ENCODE data around the gene VTN.
A peak's percentile ranks its signal among the peaks of the same experiment; 100 is the strongest.

The VTN gene

GRCh38 chr17:28407974-28408306, 37.8 kb upstream of the VTN start:
- TF ChIP-seq CTCF (IDR thresholded peaks at IDR 0.05; ENCODE audit: poor library complexity, severe bottlenecking), result no peak
- peak overlapping the region; percentile 82 for H3K27ac ChIP-seq (ENCODE audit: poor library complexity, severe bottlenecking)

GRCh38 chr17:28407130-28407973, 37.2 kb upstream of the VTN start:
- Histone ChIP-seq H3K27ac (ENCODE audit: poor library complexity, severe bottlenecking) (peak overlapping the region; percentile 82), H3K4me1 (ENCODE audit: insufficient read depth, poor library complexity, severe bottlenecking) (peaks cover 29% of the 10 kb centered on the region), H3K27me3 (ENCODE audit: insufficient read depth, poor library complexity, severe bottlenecking) (no peaks in the 10 kb centered on the region), H3K4me3 (ENCODE audit: severe bottlenecking) (no peak overlapping the region), H3K9me3 (ENCODE audit: severe bottlenecking) (no peaks in the 10 kb centered on the region), H3K36me3 (ENCODE audit: low read depth) (peaks cover 27% of the 10 kb centered on the region)
- DNase-seq (ENCODE audit: low spot score) (peak; percentile 95), ATAC-seq (ENCODE audit: low read depth) (peak; percentile 86)
- TF ChIP-seq CTCF (IDR thresholded peaks at IDR 0.05; ENCODE audit: poor library complexity, severe bottlenecking), result peak; percentile 61

More at GRCh38 chr17:28407974-28408306, 37.8 kb upstream of the VTN start:
- H3K27me3 ChIP-seq (ENCODE audit: insufficient read depth, poor library complexity, severe bottlenecking), result no peaks in the 10 kb centered on the region
- H3K4me3 ChIP-seq (ENCODE audit: severe bottlenecking), result no peak overlapping the region
- H3K36me3 ChIP-seq (ENCODE audit: low read depth), result peaks cover 21% of the 10 kb centered on the region
- no peak for DNase-seq (ENCODE audit: low spot score)
- no peak; the same call in 2 of the 3 replicates for ATAC-seq (ENCODE audit: low read depth)
- H3K9me3 ChIP-seq (ENCODE audit: severe bottlenecking), result no peaks in the 10 kb centered on the region
- H3K4me1 ChIP-seq (ENCODE audit: insufficient read depth, poor library complexity, severe bottlenecking), result peaks cover 29% of the 10 kb centered on the region

GRCh38 chr17:28406473-28406814, 36.3 kb upstream of the VTN start:
- no peak; the same call in 2 of the 3 replicates for ATAC-seq (ENCODE audit: low read depth)

GRCh38 chr17:28405632-28406472, 35.7 kb upstream of the VTN start, which contains the start of gene SLC46A1:
TSS of gene SLC46A1 (minus strand) at chr17:28406212. CDS start at chr17:28406114, 98 bp downstream.
- ATAC-seq (ENCODE audit: low read depth) (peak; percentile 43), DNase-seq (ENCODE audit: low spot score) (peak; percentile 72)
- H3K27me3 ChIP-seq (ENCODE audit: insufficient read depth, poor library complexity, severe bottlenecking), result no peaks in the 10 kb centered on the region
- H3K4me3 ChIP-seq (ENCODE audit: severe bottlenecking), result peak within 1 kb of the TSS; percentile 60
- TF ChIP-seq CTCF (IDR thresholded peaks at IDR 0.05; ENCODE audit: poor library complexity, severe bottlenecking), result no peak
- H3K27ac ChIP-seq (ENCODE audit: poor library complexity, severe bottlenecking), result peak within 1 kb of the TSS; percentile 82
- peaks cover 42% of the 10 kb centered on the region for H3K36me3 ChIP-seq (ENCODE audit: low read depth)
- no peaks in the 10 kb centered on the region for H3K9me3 ChIP-seq (ENCODE audit: severe bottlenecking)
- peaks cover 29% of the 10 kb centered on the region for H3K4me1 ChIP-seq (ENCODE audit: insufficient read depth, poor library complexity, severe bottlenecking)

More at GRCh38 chr17:28406473-28406814, 36.3 kb upstream of the VTN start:
- Histone ChIP-seq H3K36me3 (ENCODE audit: low read depth) (peaks cover 36% of the 10 kb centered on the region), H3K4me1 (ENCODE audit: insufficient read depth, poor library complexity, severe bottlenecking) (peaks cover 29% of the 10 kb centered on the region), H3K27me3 (ENCODE audit: insufficient read depth, poor library complexity, severe bottlenecking) (no peaks in the 10 kb centered on the region), H3K4me3 (ENCODE audit: severe bottlenecking) (peak overlapping the region; percentile 60), H3K27ac (ENCODE audit: poor library complexity, severe bottlenecking) (peak overlapping the region; percentile 82), H3K9me3 (ENCODE audit: severe bottlenecking) (no peaks in the 10 kb centered on the region)
- no peak for TF ChIP-seq CTCF (IDR thresholded peaks at IDR 0.05; ENCODE audit: poor library complexity, severe bottlenecking)
- DNase-seq (ENCODE audit: low spot score), result no peak
